GM12878 (cell line): ENCODE results near the gene SLX9. TPM values are rescaled to one million over a fixed set of nuclear protein-coding genes. Genes with fewer than 3 reads are reported as not detected.

ENCODE experiments used
- ATAC-seq: fragments of 200-7000 bp; cut with Tn5 transposase; 3 replicates; pipeline ENCODE4 v1.9.1; 2020; ENCODE audit warnings: mild to moderate bottlenecking, moderate library complexity
- BruUV-seq: library from RNA; stranded (reverse); fragments of 400-500 nt; replicated peaks from 2 replicates; lab custom pipeline; 2021; lab: Mats Ljungman, UMichigan
- CTCF ChIA-PET: fragments of 300-600 bp; sonication (Branson Sonifier 250); formaldehyde crosslinking; extraction: SDS; loops from one replicate; lab custom pipeline; 2021; ENCODE audit warnings: inconsistent platforms; lab: Yijun Ruan, JAX
- POLR2A ChIA-PET: fragments of 350-600 bp; formaldehyde crosslinking; extraction: SDS; loops from one replicate; lab custom pipeline; 2021; ENCODE audit warnings: inconsistent platforms; lab: Charles Lee
- RAD21 ChIA-PET: fragments of 300-600 bp; sonication (Branson Sonifier 250); formaldehyde crosslinking; loops from one replicate; lab custom pipeline; 2023; ENCODE audit warnings: antibody characterized with exemption; ENCODE audit not compliant: unreplicated experiment; lab: Charles Lee
- SMC1A ChIA-PET: fragments of 300-600 bp; sonication (Branson Sonifier 250); formaldehyde crosslinking; loops from one replicate; lab custom pipeline; 2023; ENCODE audit not compliant: unreplicated experiment, uncharacterized antibody; lab: Charles Lee
- DNase-seq: peaks from one replicate; pipeline ENCODE4 v3.0.0-alpha.2; 2011; ENCODE audit warnings: low read depth, low spot score
- FAIRE-seq: peaks from 3 replicates; lab custom pipeline; 2011; peaks lifted over from hg19 to GRCh38; lab: Jason Lieb, UNC
- H2AFZ ChIP-seq: 2 replicates; pipeline ENCODE4 v1.6.0; 2011; ENCODE audit warnings: low read depth, low read length, control low read depth; ENCODE audit not compliant: control insufficient read depth
- H3K27ac ChIP-seq: 2 replicates; pipeline ENCODE4 v1.5.1; 2011; ENCODE audit warnings: control low read depth; ENCODE audit not compliant: control insufficient read depth, insufficient read depth
- H3K27me3 ChIP-seq, 2 experiments: replicated peaks in 1 of 2; 2 replicates each; pipeline versions ENCODE4 v1.6.0 to v1.6.1; 2011; ENCODE audit warnings: low read length in 1 of 2; ENCODE audit not compliant: control insufficient read depth in 2 of 2, insufficient read depth in 2 of 2
- H3K36me3 ChIP-seq, 2 experiments: 2 replicates each; pipeline ENCODE4 v1.5.1; 2011; ENCODE audit warnings: low read length in 1 of 2; ENCODE audit not compliant: control insufficient read depth in 2 of 2, insufficient read depth in 2 of 2
- H3K4me1 ChIP-seq: 2 replicates; pipeline ENCODE4 v1.6.1; 2011; ENCODE audit warnings: mild to moderate bottlenecking, low read length, moderate library complexity, mixed read lengths; ENCODE audit not compliant: control insufficient read depth, insufficient read depth
- H3K4me2 ChIP-seq: 2 replicates; pipeline ENCODE4 v1.6.0; 2011; ENCODE audit warnings: control low read depth; ENCODE audit not compliant: control insufficient read depth, insufficient read depth
- H3K4me3 ChIP-seq: fragments of 200-600 bp; sonication (generic); 2 replicates; pipeline ENCODE4 v1.5.1; 2016
- H3K79me2 ChIP-seq: 2 replicates; pipeline ENCODE4 v1.6.0; 2011; ENCODE audit warnings: low read length; ENCODE audit not compliant: control insufficient read depth, insufficient read depth
- H3K9ac ChIP-seq: 2 replicates; pipeline ENCODE4 v1.8.0; 2011; ENCODE audit warnings: low read length, control low read depth, mixed read lengths; ENCODE audit not compliant: control insufficient read depth, insufficient read depth
- H3K9me3 ChIP-seq: replicated peaks from 3 replicates; pipeline ENCODE4 v1.5.1; 2011; ENCODE audit warnings: mild to moderate bottlenecking, low read length; ENCODE audit not compliant: control insufficient read depth, insufficient read depth
- H4K20me1 ChIP-seq: 2 replicates; pipeline ENCODE4 v1.6.0; 2011; ENCODE audit not compliant: control insufficient read depth, insufficient read depth
- BMI1 ChIP-seq: fragments of 450-650 bp; IDR thresholded peaks from 2 replicates; pipeline ENCODE4 v1.6.1; 2016; ENCODE audit warnings: mild to moderate bottlenecking, moderate library complexity, borderline replicate concordance
- EZH2 ChIP-seq: IDR thresholded peaks from 2 replicates; pipeline ENCODE4 v1.6.1; 2012; ENCODE audit warnings: low read depth, mild to moderate bottlenecking, control low read depth, inconsistent platforms, low read length, borderline replicate concordance; ENCODE audit not compliant: control insufficient read depth
- HDAC2 ChIP-seq: fragments of 200-600 bp; sonication (generic); IDR thresholded peaks from 2 replicates; pipeline ENCODE4 v1.6.1; 2017
- LARP7 ChIP-seq: fragments of 450-650 bp; IDR thresholded peaks from 2 replicates; pipeline ENCODE4 v1.6.1; 2017; ENCODE audit warnings: mild to moderate bottlenecking
- MYB ChIP-seq: fragments of 150-350 bp; IDR thresholded peaks from 2 replicates; pipeline ENCODE4 v1.6.1; 2014; ENCODE audit warnings: mild to moderate bottlenecking, low read depth, low read length, borderline replicate concordance
- PAX5 ChIP-seq: IDR thresholded peaks from 2 replicates; pipeline ENCODE4 v1.6.1; 2011; ENCODE audit warnings: low read depth, low read length, borderline replicate concordance
- TCF3 ChIP-seq: IDR thresholded peaks from 2 replicates; pipeline ENCODE4 v1.6.1; 2012; ENCODE audit warnings: low read depth, mild to moderate bottlenecking, low read length, borderline replicate concordance; ENCODE audit not compliant: insufficient read depth
- WRNIP1 ChIP-seq: IDR thresholded peaks from 2 replicates; pipeline ENCODE4 v1.6.1; 2011; ENCODE audit warnings: low read depth, low read length, improper control_type of control experiment, borderline replicate concordance
- ZNF622 ChIP-seq: fragments of 450-650 bp; IDR thresholded peaks from 2 replicates; pipeline ENCODE4 v1.6.1; 2017; ENCODE audit warnings: mild to moderate bottlenecking, inconsistent platforms
- WGBS: methylation state at CpG from one replicate; pipeline ENCODE4 v1.1.6; 2016; ENCODE audit warnings: low lambda C conversion rate; ENCODE audit not compliant: insufficient replicate concordance, insufficient coverage; ENCODE audit errors: missing lambda C conversion rate; 5-methylcytosine and 5-hydroxymethylcytosine counted together
- in situ Hi-C: fragments of 300-500 bp; cut with MboI; formaldehyde crosslinking; loops from 9 replicates; pipeline ENCODE4 v1.14.3; 2018; ENCODE audit warnings: mixed read lengths
- intact Hi-C: fragments of 100-400 bp; cut with micrococcal nuclease; formaldehyde crosslinking; loops from one replicate; pipeline ENCODE4 v1.14.2; 2022; ENCODE audit not compliant: unreplicated experiment
- polyA plus RNA-seq, 11 experiments: library from polyadenylated mRNA; depleted of rRNA in 4 of 11; unstranded in 6 of 11; stranded (reverse) in 5 of 11; fragments of >200 nt; fragmentation: Nextera tagmentation in 4 of 11; fragmentation: Illumina TruSeq in 1 of 11; extraction: Ambion mirVana in 4 of 11; extraction: Trizol in 1 of 11; gene quantifications; 1 replicate in 1 of 11; 2 replicates in 10 of 11; pipeline versions ENCODE4 v1.2.1 to v1.2.3, GENCODE V29; 2011 to 2016; ENCODE audit warnings: inconsistent platforms in 2 of 11, missing spikeins in 2 of 11, low read depth in 1 of 11
- total RNA-seq, 4 experiments: library from RNA; depleted of rRNA in 3 of 4; stranded (reverse); fragments of >200 nt in 3 of 4; fragmentation: Illumina TruSeq in 1 of 4; extraction: Trizol in 1 of 4; gene quantifications; 2 replicates each; pipeline versions ENCODE4 v1.2.1 to v1.2.3, GENCODE V29; 2013 to 2021
- TF ChIP-seq, protein P1 (sequence below): IDR thresholded peaks from 2 replicates; pipeline ENCODE4 v1.6.1; 2012; ENCODE audit warnings: low read length, inconsistent platforms
- TF ChIP-seq, protein P2 (sequence below): fragments of 450-650 bp; IDR thresholded peaks from 2 replicates; pipeline ENCODE4 v1.6.1; 2017; ENCODE audit warnings: mild to moderate bottlenecking, low read depth, inconsistent platforms; ENCODE audit not compliant: poor library complexity, severe bottlenecking
- TF ChIP-seq, protein P3 (sequence below): fragments of 450-650 bp; IDR thresholded peaks from 2 replicates; pipeline ENCODE4 v1.6.1; 2016; ENCODE audit warnings: mild to moderate bottlenecking, moderate library complexity, borderline replicate concordance
- TF ChIP-seq, protein P4 (sequence below): IDR thresholded peaks from 2 replicates; pipeline ENCODE4 v1.6.1; 2012; ENCODE audit warnings: low read depth, low read length, improper control_type of control experiment

The SLX9 gene
- total and polyA plus RNA-seq, 10 of the 15 experiments (the other 5 are each of a cell fraction or from before 2014, with no cell fraction given) = 0.69 to 81.3 (median 33.9) TPM

GRCh38 chr21:44925378-44925755 lies 14.5 kb upstream of the SLX9 start:
- POLR2A ChIA-PET = interaction anchor here (5.7 kb wide), 1 partner anchor 52 kb away, joined by 59 read pairs; the partner anchor contains the start of gene PTTG1IP
- FAIRE-seq (no peak), DNase-seq (no peak), ATAC-seq (no peak)
- Histone ChIP-seq H3K36me3 (no peaks in the 10 kb centered on the region), H3K9me3 (no peaks in the 10 kb centered on the region), H3K27ac (no peak overlapping the region), H2AFZ (no peak overlapping the region), H3K4me1 (peaks cover 33% of the 10 kb centered on the region), H3K9ac (no peak overlapping the region), H4K20me1 (no peaks in the 10 kb centered on the region), H3K4me3 (no peak overlapping the region), H3K4me2 (peak overlapping the region; percentile 46; the same call in 1 of the 2 replicates), H3K27me3 (no peaks in the 10 kb centered on the region), H3K79me2 (peaks cover 14% of the 10 kb centered on the region)
- BruUV-seq = no TSS peak
- RAD21 ChIA-PET = interaction anchor here (1.0 to 4.4 kb wide), 3 partner anchors 17 to 125 kb away, joined by 3 to 20 read pairs (median 4); no protein-coding TSS in a partner anchor
- SMC1A ChIA-PET = interaction anchor here (0.7 kb wide), 2 partner anchors 9 to 51 kb away, joined by 3 to 4 read pairs; no protein-coding TSS in a partner anchor
- WGBS = 100% methylated on average over 1 of the region's 1 CpG
- in situ Hi-C loops = no loop called here
- intact Hi-C loops = no loop called here
- CTCF ChIA-PET = interaction anchor here (0.6 to 2.9 kb wide), 4 partner anchors 18 to 110 kb away, joined by 3 to 10 read pairs (median 7); no protein-coding TSS in a partner anchor
- TF ChIP-seq, protein P1, sequence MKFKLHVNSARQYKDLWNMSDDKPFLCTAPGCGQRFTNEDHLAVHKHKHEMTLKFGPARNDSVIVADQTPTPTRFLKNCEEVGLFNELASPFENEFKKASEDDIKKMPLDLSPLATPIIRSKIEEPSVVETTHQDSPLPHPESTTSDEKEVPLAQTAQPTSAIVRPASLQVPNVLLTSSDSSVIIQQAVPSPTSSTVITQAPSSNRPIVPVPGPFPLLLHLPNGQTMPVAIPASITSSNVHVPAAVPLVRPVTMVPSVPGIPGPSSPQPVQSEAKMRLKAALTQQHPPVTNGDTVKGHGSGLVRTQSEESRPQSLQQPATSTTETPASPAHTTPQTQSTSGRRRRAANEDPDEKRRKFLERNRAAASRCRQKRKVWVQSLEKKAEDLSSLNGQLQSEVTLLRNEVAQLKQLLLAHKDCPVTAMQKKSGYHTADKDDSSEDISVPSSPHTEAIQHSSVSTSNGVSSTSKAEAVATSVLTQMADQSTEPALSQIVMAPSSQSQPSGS = no peak
- no peak for TF ChIP-seq WRNIP1
- no peak for TF ChIP-seq HDAC2
- TF ChIP-seq, protein P2, sequence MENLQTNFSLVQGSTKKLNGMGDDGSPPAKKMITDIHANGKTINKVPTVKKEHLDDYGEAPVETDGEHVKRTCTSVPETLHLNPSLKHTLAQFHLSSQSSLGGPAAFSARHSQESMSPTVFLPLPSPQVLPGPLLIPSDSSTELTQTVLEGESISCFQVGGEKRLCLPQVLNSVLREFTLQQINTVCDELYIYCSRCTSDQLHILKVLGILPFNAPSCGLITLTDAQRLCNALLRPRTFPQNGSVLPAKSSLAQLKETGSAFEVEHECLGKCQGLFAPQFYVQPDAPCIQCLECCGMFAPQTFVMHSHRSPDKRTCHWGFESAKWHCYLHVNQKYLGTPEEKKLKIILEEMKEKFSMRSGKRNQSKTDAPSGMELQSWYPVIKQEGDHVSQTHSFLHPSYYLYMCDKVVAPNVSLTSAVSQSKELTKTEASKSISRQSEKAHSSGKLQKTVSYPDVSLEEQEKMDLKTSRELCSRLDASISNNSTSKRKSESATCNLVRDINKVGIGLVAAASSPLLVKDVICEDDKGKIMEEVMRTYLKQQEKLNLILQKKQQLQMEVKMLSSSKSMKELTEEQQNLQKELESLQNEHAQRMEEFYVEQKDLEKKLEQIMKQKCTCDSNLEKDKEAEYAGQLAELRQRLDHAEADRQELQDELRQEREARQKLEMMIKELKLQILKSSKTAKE = peak; percentile 67
- no peak for TF ChIP-seq TCF3
- TF ChIP-seq EZH2 = no peak
- no peak for TF ChIP-seq BMI1
- no peak for TF ChIP-seq ZNF622
- TF ChIP-seq LARP7 = no peak
- no peak for TF ChIP-seq MYB
- no peak for TF ChIP-seq PAX5
- TF ChIP-seq, protein P3, sequence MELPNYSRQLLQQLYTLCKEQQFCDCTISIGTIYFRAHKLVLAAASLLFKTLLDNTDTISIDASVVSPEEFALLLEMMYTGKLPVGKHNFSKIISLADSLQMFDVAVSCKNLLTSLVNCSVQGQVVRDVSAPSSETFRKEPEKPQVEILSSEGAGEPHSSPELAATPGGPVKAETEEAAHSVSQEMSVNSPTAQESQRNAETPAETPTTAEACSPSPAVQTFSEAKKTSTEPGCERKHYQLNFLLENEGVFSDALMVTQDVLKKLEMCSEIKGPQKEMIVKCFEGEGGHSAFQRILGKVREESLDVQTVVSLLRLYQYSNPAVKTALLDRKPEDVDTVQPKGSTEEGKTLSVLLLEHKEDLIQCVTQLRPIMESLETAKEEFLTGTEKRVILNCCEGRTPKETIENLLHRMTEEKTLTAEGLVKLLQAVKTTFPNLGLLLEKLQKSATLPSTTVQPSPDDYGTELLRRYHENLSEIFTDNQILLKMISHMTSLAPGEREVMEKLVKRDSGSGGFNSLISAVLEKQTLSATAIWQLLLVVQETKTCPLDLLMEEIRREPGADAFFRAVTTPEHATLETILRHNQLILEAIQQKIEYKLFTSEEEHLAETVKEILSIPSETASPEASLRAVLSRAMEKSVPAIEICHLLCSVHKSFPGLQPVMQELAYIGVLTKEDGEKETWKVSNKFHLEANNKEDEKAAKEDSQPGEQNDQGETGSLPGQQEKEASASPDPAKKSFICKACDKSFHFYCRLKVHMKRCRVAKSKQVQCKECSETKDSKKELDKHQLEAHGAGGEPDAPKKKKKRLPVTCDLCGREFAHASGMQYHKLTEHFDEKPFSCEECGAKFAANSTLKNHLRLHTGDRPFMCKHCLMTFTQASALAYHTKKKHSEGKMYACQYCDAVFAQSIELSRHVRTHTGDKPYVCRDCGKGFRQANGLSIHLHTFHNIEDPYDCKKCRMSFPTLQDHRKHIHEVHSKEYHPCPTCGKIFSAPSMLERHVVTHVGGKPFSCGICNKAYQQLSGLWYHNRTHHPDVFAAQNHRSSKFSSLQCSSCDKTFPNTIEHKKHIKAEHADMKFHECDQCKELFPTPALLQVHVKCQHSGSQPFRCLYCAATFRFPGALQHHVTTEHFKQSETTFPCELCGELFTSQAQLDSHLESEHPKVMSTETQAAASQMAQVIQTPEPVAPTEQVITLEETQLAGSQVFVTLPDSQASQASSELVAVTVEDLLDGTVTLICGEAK = no peak
- TF ChIP-seq, protein P4, sequence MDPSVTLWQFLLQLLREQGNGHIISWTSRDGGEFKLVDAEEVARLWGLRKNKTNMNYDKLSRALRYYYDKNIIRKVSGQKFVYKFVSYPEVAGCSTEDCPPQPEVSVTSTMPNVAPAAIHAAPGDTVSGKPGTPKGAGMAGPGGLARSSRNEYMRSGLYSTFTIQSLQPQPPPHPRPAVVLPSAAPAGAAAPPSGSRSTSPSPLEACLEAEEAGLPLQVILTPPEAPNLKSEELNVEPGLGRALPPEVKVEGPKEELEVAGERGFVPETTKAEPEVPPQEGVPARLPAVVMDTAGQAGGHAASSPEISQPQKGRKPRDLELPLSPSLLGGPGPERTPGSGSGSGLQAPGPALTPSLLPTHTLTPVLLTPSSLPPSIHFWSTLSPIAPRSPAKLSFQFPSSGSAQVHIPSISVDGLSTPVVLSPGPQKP = no peak
